ENCODE measurements around the gene INVS.

DNA sequence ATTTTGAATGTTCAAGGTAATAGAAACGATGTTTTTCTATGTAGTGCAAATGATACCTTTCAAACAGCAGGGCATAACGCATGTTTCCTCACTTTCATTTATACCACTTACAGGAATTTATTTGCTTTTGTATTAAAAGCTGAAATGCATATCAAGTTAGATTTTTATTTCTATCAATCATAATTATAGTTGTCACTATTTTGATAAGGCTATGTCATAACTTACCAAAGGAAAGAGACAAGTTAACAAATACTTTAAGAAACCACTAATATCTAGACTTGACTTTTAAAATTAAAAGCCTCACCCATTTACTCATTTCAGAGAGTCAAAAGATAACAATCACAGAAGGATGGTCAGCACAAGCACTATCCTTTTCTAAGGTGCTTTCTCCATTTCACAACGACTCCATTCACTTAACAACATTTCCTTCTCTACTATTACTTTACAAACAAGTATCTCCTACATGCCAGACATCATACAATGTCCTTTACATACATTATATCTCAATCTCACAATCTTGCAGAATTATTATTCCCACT lies 12.9 kb upstream of the INVS start:
- TF ChIP-seq, protein P1, sequence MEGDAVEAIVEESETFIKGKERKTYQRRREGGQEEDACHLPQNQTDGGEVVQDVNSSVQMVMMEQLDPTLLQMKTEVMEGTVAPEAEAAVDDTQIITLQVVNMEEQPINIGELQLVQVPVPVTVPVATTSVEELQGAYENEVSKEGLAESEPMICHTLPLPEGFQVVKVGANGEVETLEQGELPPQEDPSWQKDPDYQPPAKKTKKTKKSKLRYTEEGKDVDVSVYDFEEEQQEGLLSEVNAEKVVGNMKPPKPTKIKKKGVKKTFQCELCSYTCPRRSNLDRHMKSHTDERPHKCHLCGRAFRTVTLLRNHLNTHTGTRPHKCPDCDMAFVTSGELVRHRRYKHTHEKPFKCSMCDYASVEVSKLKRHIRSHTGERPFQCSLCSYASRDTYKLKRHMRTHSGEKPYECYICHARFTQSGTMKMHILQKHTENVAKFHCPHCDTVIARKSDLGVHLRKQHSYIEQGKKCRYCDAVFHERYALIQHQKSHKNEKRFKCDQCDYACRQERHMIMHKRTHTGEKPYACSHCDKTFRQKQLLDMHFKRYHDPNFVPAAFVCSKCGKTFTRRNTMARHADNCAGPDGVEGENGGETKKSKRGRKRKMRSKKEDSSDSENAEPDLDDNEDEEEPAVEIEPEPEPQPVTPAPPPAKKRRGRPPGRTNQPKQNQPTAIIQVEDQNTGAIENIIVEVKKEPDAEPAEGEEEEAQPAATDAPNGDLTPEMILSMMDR (IDR thresholded peaks at IDR 0.05), result no peak
- TF ChIP-seq POLR2A (IDR thresholded peaks at IDR 0.05) (no peak), POLR2AphosphoS5 (IDR thresholded peaks at IDR 0.05; ENCODE audit: insufficient read depth in 1 of 2, low read depth in 1 of 2) (no peak)
